Caco-2 (cell line): ENCODE results near the gene TTC7B. TPM values are rescaled to one million over a fixed set of nuclear protein-coding genes. Genes with fewer than 3 reads are reported as not detected.

Experiments
- BruUV-seq: library from RNA; stranded (reverse); fragments of 400-500 nt; replicated peaks from 2 replicates; lab custom pipeline; 2021; lab: Mats Ljungman, UMichigan
- CTCF ChIA-PET: fragments of 300-600 bp; sonication (Branson Sonifier 250); formaldehyde crosslinking; loops from one replicate; lab custom pipeline; 2022; ENCODE audit warnings: antibody characterized with exemption; lab: Charles Lee
- POLR2A ChIA-PET: fragments of 300-600 bp; sonication (Branson Sonifier 250); formaldehyde crosslinking; loops from one replicate; lab custom pipeline; 2022; ENCODE audit warnings: antibody characterized with exemption; lab: Charles Lee
- DNase-seq, 2 experiments: peaks; one replicate each; pipeline versions ENCODE4 v3.0.0 to v3.0.0-alpha.2; 2020 to 2022
- H3K27me3 ChIP-seq: replicated peaks from 2 replicates; pipeline ENCODE4 v1.6.0; 2011; ENCODE audit warnings: low read length; ENCODE audit not compliant: control insufficient read depth, insufficient read depth
- H3K36me3 ChIP-seq: 2 replicates; pipeline ENCODE4 v1.5.1; 2011; ENCODE audit warnings: low read length; ENCODE audit not compliant: control insufficient read depth, insufficient read depth
- H3K4me1 ChIP-seq: fragments of 250-450 bp; sonication (Bioruptor Pico); 2 replicates; pipeline ENCODE4 v1.5.1; 2020; ENCODE audit warnings: mild to moderate bottlenecking
- H3K4me3 ChIP-seq: 2 replicates; pipeline ENCODE4 v1.5.1; 2011; ENCODE audit warnings: low read depth, mild to moderate bottlenecking, control low read depth, low read length
- H3K9me3 ChIP-seq: fragments of 250-450 bp; sonication (Bioruptor Pico); 2 replicates; pipeline ENCODE4 v1.5.1; 2020; ENCODE audit warnings: mild to moderate bottlenecking, moderate library complexity
- H3K27ac Mint-ChIP-seq: one replicate; pipeline ENCODE4 v1.8.0; 2022; ENCODE audit warnings: mixed read lengths; ENCODE audit not compliant: unreplicated experiment
- H3K27me3 Mint-ChIP-seq: one replicate; pipeline ENCODE4 v1.8.0; 2022; ENCODE audit warnings: mixed read lengths; ENCODE audit not compliant: insufficient read depth, unreplicated experiment
- H3K36me3 Mint-ChIP-seq: one replicate; pipeline ENCODE4 v1.8.0; 2022; ENCODE audit warnings: mild to moderate bottlenecking, mixed read lengths; ENCODE audit not compliant: insufficient read depth, unreplicated experiment
- H3K4me1 Mint-ChIP-seq: one replicate; pipeline ENCODE4 v1.8.0; 2022; ENCODE audit warnings: low read depth, mixed read lengths; ENCODE audit not compliant: unreplicated experiment
- H3K4me3 Mint-ChIP-seq: one replicate; pipeline ENCODE4 v1.8.0; 2022; ENCODE audit warnings: mild to moderate bottlenecking, moderate library complexity, mixed read lengths; ENCODE audit not compliant: unreplicated experiment
- H3K9me3 Mint-ChIP-seq: one replicate; pipeline ENCODE4 v1.8.0; 2022; ENCODE audit warnings: mixed read lengths; ENCODE audit not compliant: unreplicated experiment
- CTCF ChIP-seq, 2 experiments: fragments of 200-600 bp in 1 of 2; IDR thresholded peaks; 1 replicate in 1 of 2; 2 replicates in 1 of 2; pipeline versions ENCODE4 v1.5.1 to v1.8.0; 2011 to 2022; ENCODE audit warnings: antibody characterized with exemption in 1 of 2, control low read depth in 1 of 2, inconsistent platforms in 1 of 2, low read depth in 1 of 2, low read length in 1 of 2, mild to moderate bottlenecking in 1 of 2, moderate library complexity in 1 of 2; ENCODE audit not compliant: insufficient read depth in 1 of 2, severe bottlenecking in 1 of 2, unreplicated experiment in 1 of 2
- intact Hi-C: fragments of 100-400 bp; cut with micrococcal nuclease; formaldehyde crosslinking; loops from one replicate; pipeline ENCODE4 v1.10.0; 2022; ENCODE audit not compliant: unreplicated experiment
- total RNA-seq: library from RNA; stranded (reverse); gene quantifications from 2 replicates; pipeline ENCODE4 v1.2.3, GENCODE V29; 2022

TTC7B gene
- total RNA-seq, 1 experiment from 2014 or later: 28.5 TPM

- POLR2A ChIA-PET: no interaction called here
- no peak for DNase-seq
- Mint-ChIP-seq H3K9me3 (no peaks in the 10 kb centered on the region), H3K27me3 (no peaks in the 10 kb centered on the region), H3K27ac (no peak overlapping the region), H3K4me1 (no peaks in the 10 kb centered on the region), H3K36me3 (no peaks in the 10 kb centered on the region), H3K4me3 (no peak overlapping the region)
- BruUV-seq: no TSS peak
- Histone ChIP-seq H3K9me3 (no peaks in the 10 kb centered on the region), H3K4me1 (no peaks in the 10 kb centered on the region), H3K27me3 (no peaks in the 10 kb centered on the region), H3K4me3 (no peak overlapping the region), H3K36me3 (no peaks in the 10 kb centered on the region)
- intact Hi-C loops: no loop called here
- TF ChIP-seq CTCF (IDR thresholded peaks at IDR 0.05; ENCODE audit: insufficient read depth in 1 of 2, low read depth in 1 of 2, low read length in 1 of 2, severe bottlenecking in 1 of 2, unreplicated experiment in 1 of 2): no peak
- CTCF ChIA-PET: interaction anchor here (0.7 kb wide), 1 partner anchor 17 kb away, joined by 3 read pairs; no protein-coding TSS in a partner anchor
Measured at GRCh38 chr14:90775441-90775840, 40.8 kb downstream of the TTC7B start.

GRCh38 chr14:90774316-90774715 lies 41.9 kb downstream of the TTC7B start:
- intact Hi-C loops: no loop called here
- Histone ChIP-seq H3K36me3 (no peaks in the 10 kb centered on the region), H3K9me3 (no peaks in the 10 kb centered on the region), H3K27me3 (no peaks in the 10 kb centered on the region), H3K4me1 (no peaks in the 10 kb centered on the region), H3K4me3 (no peak overlapping the region)
- no peak for DNase-seq
- Mint-ChIP-seq H3K27me3 (no peaks in the 10 kb centered on the region), H3K4me1 (no peaks in the 10 kb centered on the region), H3K4me3 (no peak overlapping the region), H3K27ac (no peak overlapping the region), H3K36me3 (no peaks in the 10 kb centered on the region), H3K9me3 (no peaks in the 10 kb centered on the region)
- no TSS peak for BruUV-seq
- no peak for TF ChIP-seq CTCF (IDR thresholded peaks at IDR 0.05; ENCODE audit: insufficient read depth in 1 of 2, low read depth in 1 of 2, low read length in 1 of 2, severe bottlenecking in 1 of 2, unreplicated experiment in 1 of 2)
- ChIA-PET CTCF (no interaction called here), POLR2A (no interaction called here)

GRCh38 chr14:90773705-90774104 lies 42.5 kb downstream of the TTC7B start:
- Mint-ChIP-seq H3K9me3 (peaks cover 6% of the 10 kb centered on the region), H3K4me1 (no peaks in the 10 kb centered on the region), H3K4me3 (no peak overlapping the region), H3K36me3 (no peaks in the 10 kb centered on the region), H3K27ac (no peak overlapping the region), H3K27me3 (no peaks in the 10 kb centered on the region)
- H3K27me3 ChIP-seq: no peaks in the 10 kb centered on the region
- no peaks in the 10 kb centered on the region for H3K36me3 ChIP-seq
- no peak for TF ChIP-seq CTCF (IDR thresholded peaks at IDR 0.05; ENCODE audit: insufficient read depth in 1 of 2, low read depth in 1 of 2, low read length in 1 of 2, severe bottlenecking in 1 of 2, unreplicated experiment in 1 of 2)
- BruUV-seq: no TSS peak
- ChIA-PET CTCF (no interaction called here), POLR2A (no interaction called here)
- H3K4me1 ChIP-seq: no peaks in the 10 kb centered on the region
- DNase-seq: no peak
- intact Hi-C loops: no loop called here
- no peaks in the 10 kb centered on the region for H3K9me3 ChIP-seq
- H3K4me3 ChIP-seq: no peak overlapping the region
